Activated T-cell treated with anti-CD3 and anti-CD28 coated beads, Interleukin-2, amount 50 U/mL, for 4 hours (primary cell): ENCODE measurements around the gene FOXA1. TPM values are rescaled to one million over a fixed set of nuclear protein-coding genes. Genes with fewer than 3 reads are reported as not detected.
"Not testable (repeated sequence)": the region's sequence is repeated elsewhere in the genome, so short reads cannot be mapped to it uniquely, and the experiment has no call there.

Experiments used
- ATAC-seq, 2 donors: fragments of 200-7000 bp; cut with Tn5 transposase; one replicate each; pipeline ENCODE4 v1.10.0; 2021
- DNase-seq: peaks from one replicate; pipeline ENCODE4 v3.0.0-alpha.2; 2020
- H3K27me3 Mint-ChIP-seq: one replicate; pipeline ENCODE4 v1.8.0; 2021; ENCODE audit warnings: low read depth, mixed read lengths
- H3K36me3 Mint-ChIP-seq: one replicate; pipeline ENCODE4 v1.8.0; 2022; ENCODE audit warnings: mixed read lengths; ENCODE audit not compliant: insufficient read depth
- H3K4me1 Mint-ChIP-seq: one replicate; pipeline ENCODE4 v1.8.0; 2021; ENCODE audit warnings: low read depth, mixed read lengths
- H3K4me3 Mint-ChIP-seq: one replicate; pipeline ENCODE4 v1.8.0; 2021; ENCODE audit warnings: mild to moderate bottlenecking, moderate library complexity, mixed read lengths
- H3K9me3 Mint-ChIP-seq: one replicate; pipeline ENCODE4 v1.8.0; 2021; ENCODE audit warnings: mixed read lengths
- total RNA-seq, 3 donors: library from RNA; stranded (reverse); gene quantifications; one replicate each; pipeline ENCODE4 v1.2.1, GENCODE V29; 2021

The FOXA1 gene
- total RNA-seq, 3 donors from 2014 or later, result 0.34 to 0.68 (median 0.35) TPM

DNA sequence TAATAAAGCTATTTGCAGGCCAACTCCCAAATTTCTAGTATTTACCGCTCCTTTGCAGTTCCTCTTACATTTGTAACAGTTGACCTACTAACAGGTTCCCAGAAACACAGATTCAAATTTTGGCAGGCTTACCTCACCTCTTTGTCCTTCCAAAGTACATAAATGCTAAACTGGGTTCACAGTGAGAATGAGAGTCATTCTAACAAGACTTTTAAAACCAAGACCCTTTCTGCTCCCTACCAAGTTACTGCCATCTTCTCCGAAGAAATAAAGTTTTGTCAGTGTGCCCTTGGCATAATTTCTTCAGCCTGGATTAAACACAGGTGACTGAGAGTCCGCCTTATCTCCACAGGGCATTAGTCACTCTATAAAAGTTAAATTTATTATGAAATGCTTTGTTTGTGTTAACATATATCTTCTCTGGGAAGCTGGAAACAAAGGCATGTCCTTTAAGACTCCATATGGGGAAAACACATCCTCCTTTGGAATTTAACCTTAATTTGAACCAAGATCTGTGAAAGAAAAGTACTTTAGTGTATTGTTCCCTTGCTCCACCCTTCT is 28.2 kb downstream of the FOXA1 start:
- DNase-seq, result no peak
- Mint-ChIP-seq H3K27me3 (no peaks in the 10 kb centered on the region), H3K36me3 (no peaks in the 10 kb centered on the region), H3K4me3 (no peak overlapping the region), H3K4me1 (no peaks in the 10 kb centered on the region), H3K9me3 (no peaks in the 10 kb centered on the region)
- ATAC-seq, result no peak

DNA sequence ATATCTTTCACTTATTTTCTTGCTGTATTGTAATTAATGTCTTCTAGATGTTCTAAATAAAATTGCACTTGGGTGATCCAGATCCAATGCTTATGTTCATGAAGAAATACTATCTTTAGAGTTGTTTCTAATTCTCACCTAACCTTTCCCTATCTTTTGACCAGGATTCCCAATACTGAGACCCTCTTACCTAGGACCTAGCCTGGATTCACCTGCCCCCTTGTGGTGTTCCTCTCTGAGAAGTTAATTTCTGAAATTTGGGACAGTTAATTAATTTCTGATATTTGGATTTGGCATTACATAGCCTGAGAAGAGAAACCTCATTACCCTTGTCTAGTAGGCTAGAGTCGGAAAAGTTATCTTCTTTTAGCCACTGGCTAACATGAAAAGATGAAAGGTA is 29.5 kb downstream of the FOXA1 start:
- no peak for ATAC-seq
- no peak for DNase-seq
- Mint-ChIP-seq H3K27me3 (no peaks in the 10 kb centered on the region), H3K9me3 (no peaks in the 10 kb centered on the region), H3K4me1 (no peaks in the 10 kb centered on the region), H3K4me3 (no peak overlapping the region), H3K36me3 (no peaks in the 10 kb centered on the region)

DNA sequence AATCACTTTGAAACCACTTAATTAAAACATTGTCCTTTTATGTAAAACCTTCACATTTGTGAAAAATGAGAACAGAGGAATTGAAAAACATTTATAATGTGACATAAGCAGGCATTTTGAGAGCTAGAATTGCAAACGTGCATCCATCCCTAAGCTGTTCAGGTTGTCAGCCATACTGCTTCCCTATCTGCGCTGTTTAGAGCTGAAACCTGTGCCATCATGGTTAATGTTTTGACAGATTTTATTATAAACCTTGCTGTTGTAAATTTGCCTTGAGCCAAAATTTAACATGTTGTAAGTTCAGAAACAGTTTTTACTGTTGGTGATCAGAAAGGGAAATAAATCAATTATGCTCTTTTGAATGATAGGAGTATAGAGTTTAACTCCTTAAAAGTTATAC is 31.9 kb downstream of the FOXA1 start:
- Mint-ChIP-seq H3K27me3 (no peaks in the 10 kb centered on the region), H3K4me1 (no peaks in the 10 kb centered on the region), H3K4me3 (no peak overlapping the region), H3K36me3 (no peaks in the 10 kb centered on the region), H3K9me3 (no peaks in the 10 kb centered on the region)
- no peak for ATAC-seq
- DNase-seq, result no peak

DNA sequence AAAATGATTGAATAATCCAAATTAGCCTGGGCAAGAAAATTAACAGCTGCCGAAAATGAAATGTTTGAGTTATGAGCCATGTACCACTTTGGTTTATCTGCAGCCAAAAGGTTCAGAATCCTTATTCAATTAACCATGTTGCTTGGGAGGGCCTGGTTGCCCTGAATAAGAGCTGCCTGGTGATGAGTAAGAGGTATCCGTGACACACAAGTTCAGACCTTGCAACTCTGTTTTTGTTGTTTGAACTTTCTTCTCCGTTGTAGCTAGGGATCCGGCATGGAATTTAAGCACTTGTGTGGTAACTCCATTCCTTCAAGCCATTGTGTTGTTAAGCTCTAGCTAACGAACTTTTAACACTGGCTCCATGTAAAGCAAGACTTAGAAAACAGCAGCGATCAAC is 35.7 kb downstream of the FOXA1 start:
- ATAC-seq (no peak), DNase-seq (no peak)
- no peak overlapping the region for H3K4me3 Mint-ChIP-seq
- H3K4me1 Mint-ChIP-seq, result no peaks in the 10 kb centered on the region
- no peaks in the 10 kb centered on the region for H3K27me3 Mint-ChIP-seq
- peaks cover 8% of the 10 kb centered on the region for H3K9me3 Mint-ChIP-seq
- H3K36me3 Mint-ChIP-seq, result no peaks in the 10 kb centered on the region

DNA sequence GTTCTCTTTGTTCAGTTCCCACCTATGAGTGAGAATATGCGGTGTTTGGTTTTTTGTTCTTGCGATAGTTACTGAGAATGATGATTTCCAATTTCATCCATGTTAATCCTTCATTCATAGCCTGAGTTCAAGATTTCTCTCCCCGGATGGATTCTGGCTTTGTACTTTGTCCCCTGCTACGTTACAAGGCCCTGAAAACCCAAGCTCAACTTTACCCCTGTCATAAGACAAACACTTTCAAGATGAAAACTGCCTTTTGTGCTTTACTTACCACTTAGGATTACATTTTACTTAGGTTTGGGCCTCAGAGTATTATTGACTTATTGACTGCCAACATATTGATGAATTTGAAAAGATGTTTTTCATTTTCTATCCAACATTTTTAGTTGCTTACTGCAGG is 36.3 kb downstream of the FOXA1 start:
- H3K4me3 Mint-ChIP-seq, result no peak overlapping the region
- no peaks in the 10 kb centered on the region for H3K27me3 Mint-ChIP-seq
- H3K4me1 Mint-ChIP-seq, result no peaks in the 10 kb centered on the region
- H3K36me3 Mint-ChIP-seq, result no peaks in the 10 kb centered on the region
- no peak for ATAC-seq
- no peak for DNase-seq
- H3K9me3 Mint-ChIP-seq, result peaks cover 15% of the 10 kb centered on the region

DNA sequence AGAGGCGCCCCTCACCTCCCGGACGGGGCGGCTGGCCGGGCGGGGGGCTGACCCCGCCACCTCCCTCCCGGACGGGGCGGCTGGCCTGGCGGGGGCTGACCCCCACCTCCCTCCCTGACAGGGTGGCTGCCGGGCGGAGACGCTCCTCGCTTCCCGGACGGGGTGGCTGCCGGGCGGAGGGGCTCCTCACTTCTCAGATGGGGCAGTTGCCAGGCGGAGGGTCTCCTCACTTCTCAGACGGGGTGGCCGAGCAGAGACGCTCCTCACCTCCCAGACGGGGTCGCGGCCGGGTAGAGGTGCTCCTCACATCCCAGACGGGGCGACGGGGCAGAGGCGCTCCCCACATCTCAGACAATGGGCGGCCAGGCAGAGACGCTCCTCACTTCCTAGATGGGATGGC is 39.5 kb downstream of the FOXA1 start:
- not testable (repeated sequence) for DNase-seq, H3K4me1 Mint-ChIP-seq, H3K27me3 Mint-ChIP-seq, ATAC-seq, H3K4me3 Mint-ChIP-seq, H3K36me3 Mint-ChIP-seq
- H3K9me3 Mint-ChIP-seq, result peaks cover 23% of the 10 kb centered on the region

DNA sequence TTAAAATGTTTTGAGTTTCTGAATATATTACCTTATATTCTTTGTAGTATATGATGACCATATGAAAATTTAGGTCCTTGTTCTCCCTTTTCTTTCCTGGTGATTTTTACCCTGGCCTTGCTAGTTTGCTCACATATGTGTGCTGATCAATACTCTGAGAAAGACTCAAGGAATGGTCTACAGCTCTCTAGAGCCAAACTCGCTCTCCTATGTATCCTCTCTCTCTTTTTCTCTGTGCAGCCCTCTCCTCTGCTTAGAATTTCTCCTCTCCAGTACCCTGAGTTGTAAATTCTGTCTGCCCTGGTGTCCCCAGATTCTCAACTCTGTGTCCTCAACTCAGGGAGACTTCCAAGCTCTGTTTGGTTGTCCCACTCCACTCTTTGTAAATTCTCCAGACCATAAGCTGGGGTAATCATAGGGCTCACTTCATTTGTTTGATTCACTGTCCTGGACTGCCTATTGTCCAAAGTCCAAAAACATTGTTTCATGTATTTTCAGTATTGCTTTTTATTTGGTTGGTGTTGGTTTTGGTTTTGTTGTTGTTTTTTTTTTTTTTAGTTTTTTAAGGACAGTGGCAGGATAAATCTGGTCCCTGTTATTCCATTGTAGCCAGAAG is 41.0 kb downstream of the FOXA1 start:
- no peaks in the 10 kb centered on the region for H3K4me1 Mint-ChIP-seq
- no peak for ATAC-seq
- H3K27me3 Mint-ChIP-seq, result no peaks in the 10 kb centered on the region
- no peaks in the 10 kb centered on the region for H3K36me3 Mint-ChIP-seq
- H3K9me3 Mint-ChIP-seq, result peaks cover 23% of the 10 kb centered on the region
- H3K4me3 Mint-ChIP-seq, result no peak overlapping the region
- DNase-seq, result no peak

DNA sequence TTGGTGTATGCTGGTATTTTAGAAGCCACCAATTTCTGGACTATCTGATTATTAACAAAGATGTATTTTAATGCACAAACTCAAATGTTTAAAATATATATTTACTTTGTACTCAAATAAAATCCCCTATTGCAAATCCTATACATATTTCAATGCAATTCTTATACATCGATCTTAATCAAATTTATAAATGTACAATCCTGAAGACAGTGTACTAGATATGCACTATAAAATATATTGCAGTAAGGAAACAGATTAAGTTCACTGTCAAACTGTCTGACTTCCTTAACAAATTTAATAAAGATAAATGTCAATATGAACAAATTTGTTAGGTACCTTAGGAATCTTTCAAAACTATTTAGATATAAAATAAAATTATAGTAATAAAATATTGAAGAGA is 43.9 kb downstream of the FOXA1 start:
- H3K27me3 Mint-ChIP-seq, result no peaks in the 10 kb centered on the region
- H3K9me3 Mint-ChIP-seq, result peaks cover 15% of the 10 kb centered on the region
- H3K4me3 Mint-ChIP-seq, result no peak overlapping the region
- no peak for ATAC-seq
- no peaks in the 10 kb centered on the region for H3K4me1 Mint-ChIP-seq
- no peaks in the 10 kb centered on the region for H3K36me3 Mint-ChIP-seq
- no peak for DNase-seq

DNA sequence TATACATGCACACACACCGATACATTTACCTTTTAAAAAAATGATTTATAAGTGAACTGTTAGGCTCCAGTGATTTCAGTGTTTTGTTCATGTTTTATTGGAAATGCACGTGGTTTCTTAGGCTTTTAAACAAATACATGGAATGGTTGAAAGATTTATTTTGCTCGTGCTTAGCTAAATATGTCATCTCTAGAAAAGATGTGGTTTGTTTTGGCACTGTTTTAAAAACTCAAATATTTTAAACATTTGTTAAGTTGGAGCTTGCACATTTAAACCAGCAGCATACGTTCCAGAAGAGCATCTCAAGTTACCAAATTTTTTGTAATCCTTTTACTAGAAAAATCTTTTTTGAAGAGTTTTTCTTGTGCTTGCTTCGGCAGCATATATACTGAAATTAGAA is 44.5 kb downstream of the FOXA1 start:
- Mint-ChIP-seq H3K36me3 (no peaks in the 10 kb centered on the region), H3K9me3 (peaks cover 15% of the 10 kb centered on the region), H3K4me1 (no peaks in the 10 kb centered on the region), H3K27me3 (no peaks in the 10 kb centered on the region), H3K4me3 (no peak overlapping the region)
- DNase-seq, result no peak
- ATAC-seq, result no peak

DNA sequence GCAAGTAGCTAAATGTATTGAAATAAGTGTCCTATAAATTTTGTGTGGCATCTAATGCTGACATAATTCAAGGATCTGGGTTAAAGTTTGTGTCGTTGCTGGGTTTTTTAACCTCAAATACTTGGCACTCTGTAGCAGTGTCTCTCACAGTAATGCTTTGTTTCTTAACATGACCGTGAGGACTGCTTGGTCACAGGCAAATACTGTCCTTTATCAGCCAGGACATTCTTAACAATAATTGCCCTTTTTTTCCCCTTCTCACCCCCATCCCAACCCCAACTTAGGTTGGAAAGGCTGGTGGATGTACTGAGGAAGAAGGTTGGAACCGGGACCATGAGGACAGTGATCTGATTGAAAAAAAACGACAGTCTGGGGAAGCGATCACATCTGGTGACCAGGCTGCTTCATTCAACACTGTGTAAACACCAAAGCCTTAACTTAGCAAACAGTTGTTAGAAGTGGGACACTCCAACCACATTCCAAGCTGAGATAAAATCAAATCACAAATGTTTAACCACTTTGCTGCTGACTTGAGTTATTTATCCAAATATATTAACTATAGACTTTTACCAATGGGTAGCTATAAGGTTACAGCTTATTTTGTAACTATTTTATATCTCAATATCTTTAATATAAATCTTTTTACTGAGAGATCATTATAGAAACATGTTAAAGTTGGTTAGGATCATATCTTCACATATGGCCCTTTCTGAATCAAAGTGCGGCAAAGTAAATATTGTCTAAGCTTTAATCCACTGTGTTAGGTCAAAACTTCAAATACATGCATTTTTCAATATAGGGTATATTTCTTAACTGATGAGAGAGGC is 48.2 kb downstream of the FOXA1 start:
- no peak overlapping the region for H3K4me3 Mint-ChIP-seq
- DNase-seq (no peak), ATAC-seq (no peak)
- H3K36me3 Mint-ChIP-seq, result no peaks in the 10 kb centered on the region
- no peaks in the 10 kb centered on the region for H3K27me3 Mint-ChIP-seq
- no peaks in the 10 kb centered on the region for H3K4me1 Mint-ChIP-seq
- no peaks in the 10 kb centered on the region for H3K9me3 Mint-ChIP-seq

DNA sequence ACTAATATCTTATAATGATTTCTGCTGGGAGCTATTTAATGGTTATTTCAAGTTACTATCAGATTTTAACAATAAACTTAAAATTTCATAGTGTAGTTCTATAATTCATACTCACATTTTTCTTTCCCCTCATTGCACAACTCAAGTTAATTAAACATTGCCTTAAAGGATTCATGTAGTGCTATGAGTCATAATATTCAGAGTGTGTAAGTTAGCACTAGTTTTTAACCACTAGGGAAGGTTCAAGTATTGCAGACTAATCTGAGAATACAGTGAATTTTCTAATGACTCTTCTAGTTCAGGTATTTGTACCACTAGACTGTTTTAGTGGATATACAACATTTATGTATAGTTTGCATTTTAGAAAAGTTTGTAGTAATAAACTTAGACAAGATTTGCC is 49.9 kb downstream of the FOXA1 start:
- DNase-seq, result no peak
- Mint-ChIP-seq H3K36me3 (no peaks in the 10 kb centered on the region), H3K9me3 (no peaks in the 10 kb centered on the region), H3K4me1 (no peaks in the 10 kb centered on the region), H3K27me3 (no peaks in the 10 kb centered on the region), H3K4me3 (no peak overlapping the region)
- ATAC-seq, result no peak

DNA sequence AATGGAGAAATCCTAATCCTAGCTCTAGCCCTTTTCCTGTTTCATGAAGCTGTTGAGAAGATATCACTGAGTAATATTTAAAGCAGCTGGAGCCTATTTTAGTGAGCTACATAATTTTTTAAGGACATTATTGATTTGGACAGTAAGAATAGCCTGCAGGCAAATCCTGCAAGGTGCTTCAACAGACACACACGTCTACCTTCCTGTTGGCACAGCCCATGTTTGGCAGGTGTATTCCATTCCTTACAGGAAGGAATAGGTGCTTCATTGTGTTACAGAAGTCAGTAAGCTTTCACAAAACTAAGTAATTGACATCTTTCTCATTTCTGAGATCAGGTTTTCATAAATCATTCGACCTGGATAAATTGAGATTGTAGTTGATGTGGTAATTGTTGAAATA is 50.6 kb downstream of the FOXA1 start:
- H3K9me3 Mint-ChIP-seq, result peaks cover under 1% of the 10 kb centered on the region
- no peak for DNase-seq
- no peaks in the 10 kb centered on the region for H3K36me3 Mint-ChIP-seq
- no peak for ATAC-seq
- no peak overlapping the region for H3K4me3 Mint-ChIP-seq
- H3K27me3 Mint-ChIP-seq, result no peaks in the 10 kb centered on the region
- no peaks in the 10 kb centered on the region for H3K4me1 Mint-ChIP-seq

DNA sequence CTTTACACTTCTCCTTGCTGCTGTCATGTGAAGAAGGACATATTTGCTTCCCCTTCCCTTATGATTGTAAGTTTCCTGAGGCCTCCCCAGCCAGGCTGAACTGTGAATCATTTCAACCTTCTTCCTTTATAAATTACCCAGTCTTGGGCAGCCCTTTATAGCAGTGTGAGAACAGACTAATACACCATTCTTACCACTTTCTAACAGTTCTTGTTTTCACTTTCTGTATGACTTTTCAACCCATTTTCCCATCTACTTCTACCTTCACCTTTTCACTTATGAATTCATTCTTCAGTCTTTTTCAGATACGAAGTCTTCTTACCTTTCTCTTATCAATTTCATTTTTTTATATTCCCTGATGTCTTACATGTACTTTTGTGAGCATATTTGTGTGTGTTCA is 55.1 kb downstream of the FOXA1 start:
- peaks cover 3% of the 10 kb centered on the region for H3K9me3 Mint-ChIP-seq
- H3K36me3 Mint-ChIP-seq, result no peaks in the 10 kb centered on the region
- H3K4me3 Mint-ChIP-seq, result no peak overlapping the region
- no peaks in the 10 kb centered on the region for H3K27me3 Mint-ChIP-seq
- no peak for DNase-seq
- ATAC-seq, result no peak
- no peaks in the 10 kb centered on the region for H3K4me1 Mint-ChIP-seq
